WTC11 (cell line): ENCODE results near the gene TEX51.

ENCODE experiments used
- NFE2L1 ChIP-seq: sonication (generic); formaldehyde crosslinking; IDR thresholded peaks from 2 replicates; pipeline ENCODE4 v1.8.1; 2023; ENCODE audit warnings: missing genetic modification reagents
- TEAD1 ChIP-seq: sonication (generic); formaldehyde crosslinking; IDR thresholded peaks from 2 replicates; pipeline ENCODE4 v1.8.0; 2022; ENCODE audit warnings: mild to moderate bottlenecking, missing genetic modification reagents

GRCh38 chr2:126936219-126936723, 37.6 kb downstream of the TEX51 start:
- TF ChIP-seq TEAD1 = no peak
- TF ChIP-seq NFE2L1 = no peak
